Bronchial epithelial cell (primary cell): ENCODE data around the gene OSBPL9. TPM values are rescaled to one million over a fixed set of nuclear protein-coding genes. Genes with fewer than 3 reads are reported as not detected.
A peak's percentile ranks its signal among the peaks of the same experiment; 100 is the strongest.

Source experiments
- DNase-seq: peaks from one replicate; pipeline ENCODE4 v3.0.0-alpha.2; 2010; ENCODE audit warnings: low read depth
- FAIRE-seq: peaks from 2 replicates; lab custom pipeline; 2011; peaks lifted over from hg19 to GRCh38; lab: Jason Lieb, UNC
- H3K27me3 ChIP-seq: 2 replicates; pipeline ENCODE4 v1.5.1; 2011; ENCODE audit warnings: low read length; ENCODE audit not compliant: control insufficient read depth, insufficient read depth
- H3K36me3 ChIP-seq: 2 replicates; pipeline ENCODE4 v1.5.1; 2011; ENCODE audit warnings: low read length; ENCODE audit not compliant: control insufficient read depth, insufficient read depth
- H3K4me3 ChIP-seq: 2 replicates; pipeline ENCODE4 v1.5.1; 2011; ENCODE audit warnings: mild to moderate bottlenecking, low read depth, low read length, control low read depth
- total RNA-seq: library from RNA; depleted of rRNA; stranded (reverse); fragments of >200 nt; gene quantifications from 2 replicates; pipeline ENCODE4 v1.2.1, GENCODE V29; 2014
- TF ChIP-seq, protein P1 (sequence below): IDR thresholded peaks from 2 replicates; pipeline ENCODE4 v1.5.1; 2011; ENCODE audit warnings: mild to moderate bottlenecking, moderate library complexity, low read length, control low read depth, inconsistent platforms; ENCODE audit not compliant: insufficient read depth, severe bottlenecking

Gene OSBPL9
- total RNA-seq, 1 donor from 2014 or later, result 69.8 TPM

DNA sequence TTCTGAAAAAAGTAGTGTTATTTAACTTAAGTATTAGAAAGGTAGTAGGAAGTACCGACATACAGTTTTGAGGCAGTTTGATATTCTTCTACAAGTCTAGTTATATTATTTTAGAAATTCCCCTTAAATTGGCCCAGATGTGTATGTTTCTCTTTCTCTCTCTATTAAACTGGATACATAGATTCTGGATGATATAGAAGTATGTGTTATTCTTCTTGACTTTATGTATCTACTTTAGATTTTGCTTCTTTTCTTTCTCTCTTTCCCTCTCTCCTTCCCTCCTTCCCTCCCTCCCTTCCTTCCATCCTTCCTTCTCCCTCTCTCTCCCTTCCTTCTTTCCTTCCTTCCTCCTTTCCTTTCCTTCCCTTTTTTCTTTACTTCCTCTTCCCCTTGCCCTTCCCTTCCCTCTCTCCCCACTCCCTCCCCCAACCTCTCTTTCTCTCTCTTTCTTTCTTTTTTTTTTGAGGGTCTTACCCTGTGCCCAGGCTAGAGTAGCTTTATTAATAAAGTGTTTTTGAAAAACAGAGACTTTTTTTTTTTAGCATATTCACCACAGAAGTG lies 124.3 kb downstream of the OSBPL9 start:
- no peaks in the 10 kb centered on the region for H3K27me3 ChIP-seq
- FAIRE-seq (no peak), DNase-seq (no peak)
- no peak overlapping the region for H3K4me3 ChIP-seq
- TF ChIP-seq, protein P1, sequence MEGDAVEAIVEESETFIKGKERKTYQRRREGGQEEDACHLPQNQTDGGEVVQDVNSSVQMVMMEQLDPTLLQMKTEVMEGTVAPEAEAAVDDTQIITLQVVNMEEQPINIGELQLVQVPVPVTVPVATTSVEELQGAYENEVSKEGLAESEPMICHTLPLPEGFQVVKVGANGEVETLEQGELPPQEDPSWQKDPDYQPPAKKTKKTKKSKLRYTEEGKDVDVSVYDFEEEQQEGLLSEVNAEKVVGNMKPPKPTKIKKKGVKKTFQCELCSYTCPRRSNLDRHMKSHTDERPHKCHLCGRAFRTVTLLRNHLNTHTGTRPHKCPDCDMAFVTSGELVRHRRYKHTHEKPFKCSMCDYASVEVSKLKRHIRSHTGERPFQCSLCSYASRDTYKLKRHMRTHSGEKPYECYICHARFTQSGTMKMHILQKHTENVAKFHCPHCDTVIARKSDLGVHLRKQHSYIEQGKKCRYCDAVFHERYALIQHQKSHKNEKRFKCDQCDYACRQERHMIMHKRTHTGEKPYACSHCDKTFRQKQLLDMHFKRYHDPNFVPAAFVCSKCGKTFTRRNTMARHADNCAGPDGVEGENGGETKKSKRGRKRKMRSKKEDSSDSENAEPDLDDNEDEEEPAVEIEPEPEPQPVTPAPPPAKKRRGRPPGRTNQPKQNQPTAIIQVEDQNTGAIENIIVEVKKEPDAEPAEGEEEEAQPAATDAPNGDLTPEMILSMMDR, result no peak
- H3K36me3 ChIP-seq, result no peaks in the 10 kb centered on the region

DNA sequence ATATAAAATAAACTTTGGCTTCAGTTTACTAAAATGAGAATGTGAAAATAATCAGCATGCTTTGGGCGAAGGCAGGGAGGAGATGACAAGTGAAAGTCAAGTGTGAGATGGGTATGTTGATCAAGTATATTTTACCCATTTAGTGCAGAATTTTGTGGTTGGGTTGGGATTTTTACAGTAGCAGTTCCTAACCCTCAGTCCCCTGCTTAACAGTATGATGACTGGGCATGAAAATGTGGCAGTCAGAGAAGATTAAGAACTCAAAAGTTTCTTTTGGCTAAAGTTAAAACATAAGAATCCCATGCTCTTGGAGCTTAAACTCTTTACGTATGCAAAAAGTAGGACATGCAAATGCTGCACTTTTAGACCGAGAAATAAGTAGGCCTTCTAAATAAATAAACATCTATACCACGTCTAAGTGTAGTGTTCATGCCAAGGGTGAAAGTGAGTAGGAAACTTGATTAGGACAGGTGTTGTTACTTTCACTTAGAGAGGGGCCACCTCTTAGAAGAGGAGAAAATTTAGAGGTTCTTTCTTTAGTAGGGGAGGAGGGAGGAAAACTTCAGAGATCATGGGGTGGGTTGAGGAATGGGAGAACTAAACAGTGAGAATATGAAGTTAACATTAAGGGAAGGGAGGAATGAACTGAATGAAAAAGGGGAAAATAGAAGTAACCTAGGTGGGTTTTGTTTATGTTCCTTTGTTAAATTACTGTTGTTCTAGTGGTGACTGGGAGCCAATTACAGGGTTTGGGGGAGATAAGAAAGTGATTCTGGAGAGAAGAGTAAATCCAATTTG lies 127.8 kb downstream of the OSBPL9 start:
- TF ChIP-seq, protein P1, result no peak
- no peak for FAIRE-seq
- Histone ChIP-seq H3K36me3 (no peaks in the 10 kb centered on the region), H3K27me3 (no peaks in the 10 kb centered on the region), H3K4me3 (no peak overlapping the region)
- DNase-seq, result no peak

DNA sequence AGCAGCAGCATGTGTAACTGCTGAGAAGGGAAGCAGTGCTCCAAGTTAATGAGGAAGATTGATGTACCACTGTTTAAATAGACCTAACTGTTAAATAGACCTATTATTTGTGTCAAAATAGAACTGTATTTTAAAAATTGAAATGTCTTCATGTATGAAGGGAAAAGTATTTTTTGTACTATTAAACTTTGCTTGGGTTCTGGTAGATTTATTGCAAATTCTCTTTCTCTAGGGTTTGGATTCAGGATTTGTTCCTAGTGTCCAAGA lies 128.3 kb downstream of the OSBPL9 start:
- FAIRE-seq, result no peak
- Histone ChIP-seq H3K36me3 (no peaks in the 10 kb centered on the region), H3K27me3 (no peaks in the 10 kb centered on the region), H3K4me3 (no peak overlapping the region)
- DNase-seq, result no peak
- TF ChIP-seq, protein P1, result no peak

DNA sequence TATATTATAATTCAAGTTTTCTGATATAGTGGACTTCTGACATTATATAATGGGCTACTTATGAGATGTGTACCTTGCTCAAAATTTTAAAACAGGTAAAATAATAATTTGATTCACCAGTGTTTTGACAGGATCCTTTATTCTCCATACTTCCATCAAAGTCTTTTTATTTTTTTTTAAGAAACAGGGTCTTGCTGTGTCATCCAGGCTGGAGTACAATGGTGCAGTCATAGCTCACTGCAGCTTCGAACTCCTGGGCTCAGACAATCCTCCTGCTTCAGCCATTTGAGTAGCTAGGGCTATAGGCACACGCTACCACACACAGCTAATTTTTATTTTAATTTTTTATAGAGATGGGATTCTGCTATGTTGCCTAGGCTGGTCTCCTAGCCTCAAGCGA lies 132.3 kb downstream of the OSBPL9 start:
- Histone ChIP-seq H3K27me3 (no peaks in the 10 kb centered on the region), H3K4me3 (no peak overlapping the region), H3K36me3 (peaks cover 7% of the 10 kb centered on the region)
- DNase-seq (no peak), FAIRE-seq (no peak)
- TF ChIP-seq, protein P1, result no peak

DNA sequence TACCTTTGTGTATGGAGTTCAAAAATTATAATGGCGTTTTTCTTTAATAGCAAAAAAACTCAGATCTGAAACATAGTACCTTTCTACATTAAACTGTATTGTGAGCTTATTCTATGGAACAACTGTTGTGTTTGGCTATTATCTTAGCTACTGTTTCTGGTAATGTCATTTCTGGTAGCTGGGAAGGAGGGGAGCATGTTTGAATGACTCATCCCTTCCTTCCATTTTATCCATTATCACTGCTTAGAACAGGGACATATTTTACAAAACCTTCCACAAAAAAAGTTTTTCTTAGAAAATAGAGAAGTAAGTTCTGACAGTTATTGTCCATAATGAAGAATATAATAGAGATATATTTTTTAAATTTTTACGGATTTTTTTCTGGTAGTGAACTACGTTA lies 133.3 kb downstream of the OSBPL9 start:
- FAIRE-seq, result no peak
- DNase-seq, result peak; percentile 38
- no peaks in the 10 kb centered on the region for H3K27me3 ChIP-seq
- TF ChIP-seq, protein P1, result no peak
- H3K36me3 ChIP-seq, result peaks cover 7% of the 10 kb centered on the region
- H3K4me3 ChIP-seq, result no peak overlapping the region
